Measurements from ENCODE around the gene STAG3.
"Not testable (repeated sequence)": the region's sequence is repeated elsewhere in the genome, so short reads cannot be mapped to it uniquely, and the experiment has no call there.

The STAG3 gene

DNA sequence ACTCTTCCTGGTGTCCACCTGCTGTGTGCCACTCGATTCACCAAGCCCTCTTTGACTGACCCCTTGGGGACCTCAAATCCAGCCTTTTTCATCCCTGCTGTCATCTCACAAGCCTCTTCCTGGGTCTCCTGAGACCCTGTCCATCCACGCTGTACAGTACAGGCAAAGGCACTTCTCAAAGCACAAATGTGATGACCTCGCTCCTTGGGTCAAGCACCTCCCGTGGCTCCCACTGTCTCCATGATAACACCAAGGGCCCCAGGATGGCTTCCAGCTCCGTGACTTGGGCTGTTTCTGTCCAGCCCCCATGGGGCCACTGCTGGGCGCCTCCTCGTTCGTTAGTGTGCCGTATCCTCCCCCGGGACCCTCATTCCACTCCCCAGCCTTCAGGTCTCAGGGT lies 70.8 kb downstream of the STAG3 start:
- DNase-seq, result no peak

DNA sequence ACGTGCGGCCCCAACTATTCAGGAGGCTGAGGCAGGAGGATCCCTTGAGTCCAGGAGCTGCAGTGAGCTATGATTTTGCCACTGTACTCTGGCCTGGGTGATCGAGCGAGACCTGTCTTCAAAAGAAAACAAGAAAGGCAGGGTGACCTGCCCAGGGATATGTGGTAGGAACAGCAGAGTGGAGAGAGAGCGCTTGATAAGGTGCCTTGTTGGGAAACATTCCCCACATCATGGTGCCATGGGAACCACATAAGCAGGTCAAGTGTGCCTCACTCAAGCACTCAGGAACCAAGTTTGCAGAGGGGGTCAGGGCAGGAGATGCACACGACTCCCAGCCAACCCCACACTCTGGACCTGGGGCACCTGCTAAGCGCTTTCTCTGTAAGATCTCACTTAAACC lies 79.3 kb downstream of the STAG3 start:
- no peak for DNase-seq

DNA sequence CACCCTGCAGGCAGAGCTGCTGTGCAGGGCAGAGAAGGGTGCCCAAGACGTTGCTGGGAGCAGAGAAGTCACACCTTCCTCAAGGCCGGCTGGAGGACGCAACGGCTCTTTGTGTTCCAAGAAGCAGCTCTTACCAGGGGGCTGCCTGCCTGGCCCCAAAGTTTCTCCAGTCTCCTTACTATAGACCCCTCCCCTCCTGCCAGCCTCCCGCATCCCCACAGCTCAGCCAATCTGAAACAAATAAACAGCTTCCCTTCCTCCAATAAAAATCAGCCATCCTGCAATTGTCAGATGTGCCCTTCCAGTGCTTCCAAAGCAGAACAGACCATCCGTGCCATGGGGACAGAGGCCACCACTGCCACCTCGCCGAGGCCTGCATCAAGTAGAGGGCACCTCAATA lies 82.3 kb downstream of the STAG3 start:
- DNase-seq, result not testable (repeated sequence)

DNA sequence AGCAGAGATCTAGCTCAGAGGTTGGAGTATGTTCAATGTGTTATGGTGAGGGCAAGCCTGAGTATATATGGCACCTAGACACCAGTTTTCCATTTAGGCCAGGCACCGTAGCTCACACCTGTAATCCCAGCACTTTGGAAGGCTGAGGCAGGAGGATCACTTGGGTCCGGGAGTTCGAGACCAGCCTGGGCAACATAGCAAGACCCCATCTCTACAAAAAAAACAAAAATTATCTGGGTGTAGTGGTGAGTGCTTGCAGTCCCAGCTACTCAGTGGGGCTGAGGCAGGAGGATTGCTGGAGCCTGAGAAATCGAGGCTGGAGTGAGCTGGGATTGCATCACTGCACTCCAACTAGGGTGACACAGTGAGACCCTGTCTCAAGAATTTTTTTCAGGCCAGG lies 85.2 kb downstream of the STAG3 start:
- not testable (repeated sequence) for DNase-seq
